Heart right ventricle (tissue), 16 donors: ENCODE data around the gene DCLRE1B. TPM values are rescaled to one million over a fixed set of nuclear protein-coding genes. Genes with fewer than 3 reads are reported as not detected.

Source experiments
- ATAC-seq, 8 donors: fragments of 200-7000 bp; cut with Tn5 transposase; one replicate each; pipeline ENCODE4 v1.9.1; 2020; ENCODE audit warnings: mild to moderate bottlenecking in 8 of 8, moderate library complexity in 8 of 8, moderate number of reproducible peaks in 1 of 8
- DNase-seq, 2 donors: peaks; one replicate each; pipeline ENCODE4 v3.0.0-alpha.2; 2020
- H3K27ac ChIP-seq, 10 donors: fragments of 200-600 bp; sonication (generic) in 2 of 10; one replicate each; pipeline versions ENCODE4 v1.5.0 to v1.8.0; 2020 to 2022; ENCODE audit warnings: mild to moderate bottlenecking in 3 of 10
- H3K27me3 ChIP-seq, 7 donors: fragments of 200-600 bp; one replicate each; pipeline ENCODE4 v1.8.0; 2021 to 2022; ENCODE audit warnings: mild to moderate bottlenecking in 2 of 7
- H3K36me3 ChIP-seq, 9 donors: fragments of 200-600 bp; sonication (generic) in 1 of 9; one replicate each; pipeline versions ENCODE4 v1.5.0 to v1.8.0; 2020 to 2022; ENCODE audit warnings: mild to moderate bottlenecking in 2 of 9
- H3K4me1 ChIP-seq, 9 donors: fragments of 200-600 bp; sonication (generic) in 1 of 9; one replicate each; pipeline versions ENCODE4 v1.5.0 to v1.8.0; 2020 to 2022; ENCODE audit warnings: mild to moderate bottlenecking in 4 of 9
- H3K4me3 ChIP-seq, 10 donors: fragments of 200-600 bp; sonication (generic) in 2 of 10; one replicate each; pipeline versions ENCODE4 v1.5.0 to v1.8.0; 2020 to 2022; ENCODE audit warnings: mild to moderate bottlenecking in 7 of 10, moderate library complexity in 2 of 10
- H3K9me3 ChIP-seq, 11 donors: fragments of 200-600 bp in 10 of 11; sonication (generic) in 2 of 11; one replicate each; pipeline versions ENCODE4 v1.5.0 to v1.8.0; 2013 to 2022; ENCODE audit warnings: mild to moderate bottlenecking in 2 of 11, control low read depth in 1 of 11, moderate library complexity in 1 of 11
- WGBS, 2 donors: extraction: QIAGEN DNeasy Blood & Tissue Kit; methylation state at CpG; one replicate each; pipeline ENCODE4 v1.1.7; 2013; ENCODE audit warnings: inconsistent platforms in 1 of 2; 5-methylcytosine and 5-hydroxymethylcytosine counted together
- intact Hi-C, 10 donors: fragments of 100-400 bp; cut with DNase I; formaldehyde crosslinking; loops; one replicate each; pipeline versions ENCODE4 v1.11.1 to v1.14.2; 2022
- polyA plus RNA-seq, 2 donors: library from polyadenylated mRNA; stranded (reverse); fragments of 200-250 nt; gene quantifications; one replicate each; pipeline ENCODE4 v1.2.3, GENCODE V29; 2013
- total RNA-seq, 10 donors: library from RNA; stranded (reverse); fragmentation: NEBNext Ultra II Directional in 3 of 10; extraction: Animal tissue kit (Norgen Biotek cat#: 25700) in 3 of 10; gene quantifications; one replicate each; pipeline versions ENCODE4 v1.2.1 to v1.2.4, GENCODE V29; 2021 to 2023
- TF ChIP-seq, protein P1 (sequence below), 9 donors: fragments of 200-600 bp; sonication (generic) in 2 of 9; IDR thresholded peaks; one replicate each; pipeline versions ENCODE4 v1.5.0 to v1.8.0; 2021 to 2022; ENCODE audit warnings: antibody characterized with exemption in 9 of 9, mild to moderate bottlenecking in 5 of 9, moderate library complexity in 1 of 9
- donor health status: Arrhythmogenic right ventricular cardiomyopathy.
- donor health status: ischemic (EF 13 %, LVEDD 7.1; RV severe dilation, severe dysfunction).
- donor health status: healthy with polysubstance abuse.
- donor health status: DM: no; HTN: yes; CAD: no.
- donor health status: DM: no; HTN: no; CAD: no.
- donor health status: ischemic (EF 25% LVEDD 6.9; RV normal size, moderate dysfunction).
- donor health status: ischemic (EF 25% LVEDD 5.7; RV mildly dilated, moderate dysfunction).
- donor health status: healthy.
- donor health status: DM: yes; HTN: yes; CAD: no.
- donor health status: Ischemic cardiomyopathy.
- donor health status: ischemic (EF 35%, LVEDD 5.7; RV mildly dilated, moderate dysfunction).
- donor health status: nonischemic (EF 11% LVEDD 7.7; RV severe dilation, severe dysfunction).
- donor health status: DM: yes; HTN: yes; CAD: no.
- donor health status: PGD.
- donor health status: ischemic (EF 29% LVEDD 5.4; RV normal size, mild dysfunction).
- donor health status: nonischemic (EF 23%, LVEDD 6.1; RV moderate dilation, normal function).

DCLRE1B gene
- total and polyA plus RNA-seq, 12 donors = 0.59 to 4.2 (median 2.0) TPM

DNA sequence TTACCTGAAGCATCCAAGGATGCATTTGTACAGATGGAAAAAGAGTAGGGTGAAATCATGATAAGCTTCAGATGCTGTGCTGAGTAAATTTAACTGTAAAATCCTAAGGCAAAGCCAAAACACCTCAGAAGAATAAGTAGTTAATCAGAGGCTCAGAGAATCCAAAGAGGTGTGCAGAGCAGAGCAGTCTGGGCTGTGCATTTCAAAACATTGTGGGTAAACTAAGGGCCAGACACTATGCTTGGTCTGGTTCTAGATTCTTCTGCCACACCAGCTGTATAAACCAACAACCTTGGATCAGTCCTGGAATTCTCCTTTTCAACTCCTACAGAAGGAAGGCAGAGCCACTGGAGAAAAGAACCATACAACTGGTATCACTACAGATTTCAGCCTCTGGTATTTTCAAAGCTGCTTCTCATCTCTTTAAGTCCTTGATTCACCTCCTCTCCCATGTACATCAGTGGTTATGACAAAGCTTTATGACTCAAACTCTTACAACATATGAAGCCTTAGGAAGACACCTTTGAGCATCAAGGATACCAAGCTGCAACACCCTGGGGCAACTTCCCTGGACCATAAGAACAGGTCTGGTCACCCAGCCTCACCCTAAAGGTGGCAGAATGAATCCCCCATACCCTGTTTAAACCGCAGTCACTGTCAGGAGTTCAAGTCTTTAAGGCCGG lies 12.4 kb downstream of the DCLRE1B start:
- intact Hi-C loops = no loop called here
- WGBS, 2 donors = 82 to 95% methylated on average over 2 of the region's 2 CpGs
- H3K9me3 ChIP-seq = no peaks in the 10 kb centered on the region
- DNase-seq (no peak), ATAC-seq (no peak)
- H3K36me3 ChIP-seq = peaks cover 0 to 5% (median 0%) of the 10 kb centered on the region in 9 donors
- peaks cover 0 to 11% (median 9%) of the 10 kb centered on the region in 9 donors for H3K4me1 ChIP-seq
- no peaks in the 10 kb centered on the region for H3K27me3 ChIP-seq
- H3K27ac ChIP-seq = no peak overlapping the region
- TF ChIP-seq, protein P1, sequence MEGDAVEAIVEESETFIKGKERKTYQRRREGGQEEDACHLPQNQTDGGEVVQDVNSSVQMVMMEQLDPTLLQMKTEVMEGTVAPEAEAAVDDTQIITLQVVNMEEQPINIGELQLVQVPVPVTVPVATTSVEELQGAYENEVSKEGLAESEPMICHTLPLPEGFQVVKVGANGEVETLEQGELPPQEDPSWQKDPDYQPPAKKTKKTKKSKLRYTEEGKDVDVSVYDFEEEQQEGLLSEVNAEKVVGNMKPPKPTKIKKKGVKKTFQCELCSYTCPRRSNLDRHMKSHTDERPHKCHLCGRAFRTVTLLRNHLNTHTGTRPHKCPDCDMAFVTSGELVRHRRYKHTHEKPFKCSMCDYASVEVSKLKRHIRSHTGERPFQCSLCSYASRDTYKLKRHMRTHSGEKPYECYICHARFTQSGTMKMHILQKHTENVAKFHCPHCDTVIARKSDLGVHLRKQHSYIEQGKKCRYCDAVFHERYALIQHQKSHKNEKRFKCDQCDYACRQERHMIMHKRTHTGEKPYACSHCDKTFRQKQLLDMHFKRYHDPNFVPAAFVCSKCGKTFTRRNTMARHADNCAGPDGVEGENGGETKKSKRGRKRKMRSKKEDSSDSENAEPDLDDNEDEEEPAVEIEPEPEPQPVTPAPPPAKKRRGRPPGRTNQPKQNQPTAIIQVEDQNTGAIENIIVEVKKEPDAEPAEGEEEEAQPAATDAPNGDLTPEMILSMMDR (IDR thresholded peaks at IDR 0.05) = no peak
- H3K4me3 ChIP-seq = no peak overlapping the region

GRCh38 chr1:113918243-113918642 lies 13.1 kb downstream of the DCLRE1B start:
- TF ChIP-seq, protein P1 (IDR thresholded peaks at IDR 0.05) = no peak
- intact Hi-C loops = no loop called here
- H3K36me3 ChIP-seq = no peaks in the 10 kb centered on the region
- H3K27ac ChIP-seq = no peak overlapping the region
- H3K4me1 ChIP-seq = peaks cover 0 to 4% (median 2%) of the 10 kb centered on the region in 9 donors
- H3K4me3 ChIP-seq = no peak overlapping the region
- no peak for DNase-seq
- no peaks in the 10 kb centered on the region for H3K9me3 ChIP-seq
- H3K27me3 ChIP-seq = no peaks in the 10 kb centered on the region
- no peak for ATAC-seq

GRCh38 chr1:113922957-113923356 lies 17.8 kb downstream of the DCLRE1B start:
- H3K9me3 ChIP-seq = no peaks in the 10 kb centered on the region
- ATAC-seq (no peak), DNase-seq (no peak)
- H3K4me1 ChIP-seq = peaks cover 0 to 6% (median 3%) of the 10 kb centered on the region in 9 donors
- intact Hi-C loops = no loop called here
- H3K27ac ChIP-seq = no peak overlapping the region
- TF ChIP-seq, protein P1 (IDR thresholded peaks at IDR 0.05) = no peak
- no peaks in the 10 kb centered on the region for H3K27me3 ChIP-seq
- no peak overlapping the region for H3K4me3 ChIP-seq
- WGBS, 2 donors = 70 to 96% methylated on average over 4 of the region's 4 CpGs
- H3K36me3 ChIP-seq = no peaks in the 10 kb centered on the region

GRCh38 chr1:113924473-113924872 lies 19.3 kb downstream of the DCLRE1B start:
- Histone ChIP-seq H3K4me1 (peaks cover 0 to 15% (median 7%) of the 10 kb centered on the region in 9 donors), H3K36me3 (no peaks in the 10 kb centered on the region), H3K9me3 (no peaks in the 10 kb centered on the region), H3K4me3 (no peak overlapping the region), H3K27ac (no peak overlapping the region), H3K27me3 (no peaks in the 10 kb centered on the region)
- ATAC-seq = no peak
- WGBS, 2 donors = 93 to 96% methylated on average over 2 of the region's 2 CpGs
- DNase-seq = no peak
- TF ChIP-seq, protein P1 (IDR thresholded peaks at IDR 0.05) = no peak
- intact Hi-C loops = no loop called here
